ENCODE results near the gene GATAD1.
"Not testable (repeated sequence)": the region's sequence is repeated elsewhere in the genome, so short reads cannot be mapped to it uniquely, and the experiment has no call there.

The GATAD1 gene, protein sequence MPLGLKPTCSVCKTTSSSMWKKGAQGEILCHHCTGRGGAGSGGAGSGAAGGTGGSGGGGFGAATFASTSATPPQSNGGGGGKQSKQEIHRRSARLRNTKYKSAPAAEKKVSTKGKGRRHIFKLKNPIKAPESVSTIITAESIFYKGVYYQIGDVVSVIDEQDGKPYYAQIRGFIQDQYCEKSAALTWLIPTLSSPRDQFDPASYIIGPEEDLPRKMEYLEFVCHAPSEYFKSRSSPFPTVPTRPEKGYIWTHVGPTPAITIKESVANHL

DNA sequence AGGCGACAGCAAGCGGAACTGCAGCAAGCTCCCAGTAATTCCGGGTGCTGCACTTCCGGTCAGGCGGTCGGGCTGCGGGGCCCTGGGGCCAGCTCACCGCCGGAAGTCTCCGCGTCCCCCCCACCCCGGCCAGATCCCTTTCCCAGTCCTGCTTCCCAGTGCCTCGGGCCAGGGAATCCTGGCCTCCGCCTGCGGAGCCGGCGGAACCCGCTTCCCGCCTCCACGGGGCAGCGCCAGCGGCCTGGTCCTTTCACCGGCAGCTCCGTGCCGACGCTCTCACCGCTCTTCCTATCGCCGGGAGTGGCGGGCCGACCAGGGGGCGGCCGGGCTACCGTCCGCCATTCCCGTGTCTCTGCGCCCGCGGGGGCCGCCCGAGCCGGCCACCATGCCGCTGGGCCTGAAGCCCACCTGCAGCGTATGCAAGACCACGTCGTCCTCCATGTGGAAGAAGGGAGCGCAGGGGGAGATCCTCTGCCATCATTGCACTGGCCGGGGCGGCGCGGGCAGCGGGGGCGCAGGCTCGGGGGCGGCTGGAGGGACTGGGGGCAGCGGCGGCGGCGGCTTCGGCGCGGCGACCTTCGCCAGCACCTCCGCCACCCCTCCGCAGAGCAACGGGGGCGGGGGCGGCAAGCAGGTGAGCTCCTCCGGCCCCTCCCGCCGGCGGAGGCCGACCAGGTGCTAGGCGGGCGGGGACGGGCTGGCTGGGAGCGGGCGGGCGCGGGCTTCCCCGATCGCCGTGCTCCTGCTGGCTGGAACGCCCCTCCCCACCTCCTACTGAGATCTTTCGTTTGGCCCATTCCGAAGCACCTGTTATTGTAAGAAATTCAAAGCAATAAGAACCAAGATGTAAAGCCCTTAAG, at the start of gene GATAD1:
Gene GATAD1 (plus strand): TSS at position 138 of the 860 bp plus-strand sequence. CDS start 248 bp downstream, at position 386.
- peak; percentile 98 for DNase-seq

DNA sequence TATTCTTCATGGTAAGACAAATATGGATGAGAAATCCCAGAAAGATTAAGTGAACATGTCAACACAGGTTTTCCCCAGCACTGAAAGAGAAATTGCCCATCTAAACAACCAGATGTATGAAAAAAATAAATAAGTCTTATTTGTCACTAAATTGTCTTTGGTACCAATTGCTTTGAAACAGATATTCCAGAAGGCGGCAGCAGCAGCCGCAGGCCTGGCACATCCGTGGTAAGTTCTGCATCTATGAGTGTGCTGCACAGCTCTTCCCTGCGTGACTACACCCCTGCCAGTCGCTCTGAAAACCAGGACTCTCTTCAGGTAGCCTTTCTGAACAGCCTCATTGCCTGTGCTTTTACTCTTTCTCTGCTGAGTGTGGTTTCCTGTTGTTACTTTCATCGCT, 49.7 kb upstream of the GATAD1 start:
- no peak for DNase-seq

DNA sequence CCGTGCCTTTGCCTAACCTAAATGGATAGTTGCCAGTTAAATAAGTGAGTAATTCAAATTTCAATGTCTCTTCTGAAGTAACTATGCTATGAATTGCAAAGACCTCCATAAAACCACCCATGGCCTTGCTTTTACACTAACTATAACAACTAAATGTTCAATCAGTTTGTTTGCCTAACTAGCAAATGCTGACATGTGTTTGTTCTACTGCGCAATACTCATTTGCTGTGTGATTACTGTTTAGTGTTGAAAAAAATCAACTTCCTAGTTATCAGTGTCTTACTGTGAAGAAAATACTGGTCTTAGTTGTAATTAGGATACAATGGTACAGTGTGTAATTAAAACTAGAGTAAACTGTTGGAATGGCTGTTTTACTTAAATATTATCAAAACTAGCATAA, 47.3 kb upstream of the GATAD1 start:
- DNase-seq, result no peak

DNA sequence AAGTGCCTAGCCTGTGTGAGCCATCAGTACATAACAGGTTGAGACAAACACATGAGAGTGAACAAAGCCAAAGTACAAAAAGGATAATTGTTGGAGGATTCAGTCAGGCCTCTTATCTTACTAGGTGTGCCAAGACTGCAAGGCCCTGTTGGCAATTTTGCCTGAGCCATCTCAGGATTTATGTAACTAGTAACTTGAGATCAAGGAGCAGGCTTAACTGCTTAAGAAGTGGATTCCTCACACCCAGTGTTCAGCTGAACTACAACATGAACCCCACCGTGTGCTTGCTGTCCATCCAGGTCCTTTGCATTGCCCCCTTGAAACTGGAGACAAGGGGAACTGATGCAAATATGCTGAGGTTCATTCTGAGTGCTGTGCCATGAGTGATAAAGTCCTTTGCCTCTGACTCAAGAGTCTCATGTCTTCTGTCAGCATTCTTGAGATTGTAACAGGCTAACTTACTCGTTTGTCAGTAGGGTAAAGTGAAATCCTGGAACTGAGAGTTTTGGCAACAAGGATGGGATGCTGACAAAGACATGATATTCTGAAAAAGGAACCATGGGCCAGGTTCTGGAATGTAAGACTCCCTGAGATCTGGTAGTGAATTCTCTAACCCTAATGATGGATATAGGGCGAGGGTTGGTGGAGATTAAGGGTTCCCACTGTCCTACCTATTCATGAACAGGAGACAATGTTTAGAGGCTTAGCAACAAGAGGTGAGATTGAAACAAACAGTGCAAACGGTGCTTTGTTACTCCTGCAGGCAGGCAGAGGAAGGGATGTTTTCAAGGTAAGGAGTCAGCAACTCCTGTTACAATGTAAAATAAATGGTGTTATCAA, 44.1 kb upstream of the GATAD1 start:
- no peak for DNase-seq

DNA sequence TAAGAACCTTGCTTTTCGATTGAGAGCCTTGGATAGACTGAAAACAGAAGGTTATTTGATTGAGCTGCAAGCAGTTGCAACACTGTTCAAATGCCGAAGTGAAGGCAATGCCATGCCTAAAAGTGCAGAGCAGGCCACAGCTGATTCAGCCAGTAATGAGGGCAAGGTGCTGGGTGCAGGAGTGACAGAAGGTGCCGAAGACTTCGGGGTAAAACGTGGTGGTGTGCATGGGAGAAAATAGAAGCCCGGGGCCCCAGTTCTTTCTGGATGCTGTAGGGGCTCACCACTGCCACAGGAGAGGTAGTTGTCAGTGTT, 43.6 kb upstream of the GATAD1 start:
- DNase-seq, result no peak

DNA sequence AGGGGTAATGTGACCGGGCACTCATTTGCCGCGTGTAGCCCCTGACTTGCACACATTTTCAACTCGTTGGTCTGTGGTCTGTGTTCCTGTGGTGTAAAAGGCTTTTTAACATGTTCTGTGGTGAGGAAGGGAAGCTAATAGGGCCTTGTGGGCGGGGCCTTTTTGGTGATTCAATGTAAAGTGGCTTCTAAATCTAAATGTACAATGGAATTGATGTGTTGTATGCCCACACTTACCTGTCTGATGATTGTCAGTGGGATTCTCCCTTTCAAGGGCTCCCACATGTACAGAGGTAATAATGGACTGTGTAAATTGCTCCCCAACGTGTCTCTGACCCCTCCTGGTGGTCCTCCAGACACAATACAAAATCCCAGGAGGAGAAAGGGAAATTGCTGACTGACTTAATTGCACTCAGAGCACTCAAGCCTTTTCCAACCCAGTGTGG, 43.1 kb upstream of the GATAD1 start:
- DNase-seq, result no peak

DNA sequence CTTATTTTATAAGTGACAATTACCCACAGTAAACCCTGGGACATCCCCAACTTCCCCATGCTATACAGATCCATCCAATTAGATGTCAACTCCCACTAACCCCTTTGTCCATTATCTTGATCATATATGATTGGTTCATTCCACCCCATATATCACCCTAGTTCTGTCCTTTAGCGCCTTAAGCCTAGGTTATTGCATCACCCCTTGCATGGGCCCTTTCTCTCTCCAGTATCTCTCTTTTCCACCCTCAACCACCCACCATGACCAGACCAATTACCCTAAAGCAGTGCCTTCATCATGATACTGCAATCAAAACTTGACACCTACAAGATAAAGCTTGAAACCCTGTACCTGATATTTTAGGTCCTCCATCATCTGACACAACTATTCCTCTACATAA, 37.9 kb upstream of the GATAD1 start:
- no peak for DNase-seq

DNA sequence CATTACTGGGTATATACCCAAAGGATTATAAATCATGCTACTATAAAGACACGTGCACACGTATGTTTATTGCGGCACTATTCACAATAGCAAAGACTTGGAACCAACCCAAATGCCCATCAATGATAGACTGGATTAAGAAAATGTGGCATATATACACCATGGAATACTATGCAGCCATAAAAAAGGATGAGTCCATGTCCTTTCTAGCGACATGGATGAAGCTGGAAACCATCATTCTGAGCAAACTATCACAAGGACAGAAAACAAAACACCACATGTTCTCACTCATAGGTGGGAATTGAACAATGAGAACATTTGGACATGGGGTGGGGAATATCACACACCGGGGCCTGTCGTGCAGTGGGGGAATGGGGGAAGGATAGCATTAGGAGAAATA, 37.1 kb upstream of the GATAD1 start:
- DNase-seq, result not testable (repeated sequence)

DNA sequence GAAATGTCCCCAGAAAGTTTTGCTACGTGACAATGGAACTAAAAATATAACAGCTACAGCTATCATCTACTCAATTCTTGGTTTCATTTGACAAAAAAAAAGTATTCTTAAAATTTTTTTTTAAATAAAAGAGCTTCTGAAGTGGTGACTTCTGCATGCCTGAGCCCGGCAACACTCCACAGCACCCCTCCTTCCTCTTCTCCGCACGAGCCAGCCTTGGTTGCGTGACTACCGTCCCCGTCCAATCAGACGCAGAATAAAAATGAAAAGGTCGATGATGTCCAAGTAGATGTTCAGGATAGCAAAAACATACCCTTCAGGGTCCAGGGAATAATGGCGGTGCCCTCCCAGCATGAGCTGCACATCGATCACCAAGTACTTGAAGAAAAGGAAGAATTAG, 34.5 kb upstream of the GATAD1 start:
- no peak for DNase-seq

DNA sequence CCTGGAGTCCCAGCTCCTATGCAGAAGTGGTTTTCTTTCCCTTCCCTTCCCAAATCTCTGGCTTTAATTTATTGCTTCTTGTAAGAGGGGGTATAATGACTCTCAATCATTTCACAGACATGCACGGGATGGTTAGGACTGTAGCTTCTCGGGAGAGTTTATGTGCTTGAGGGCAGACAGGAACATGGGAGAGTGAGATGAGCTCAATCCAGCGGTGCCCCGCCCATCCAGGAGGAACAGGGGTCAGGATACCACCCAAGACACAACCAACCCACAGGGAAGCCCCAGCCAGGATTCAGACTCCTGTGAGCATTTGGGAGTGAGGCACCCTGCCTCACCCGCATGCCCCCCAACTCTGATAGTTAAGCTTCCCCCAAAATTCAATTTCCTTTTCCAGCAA, 33.7 kb upstream of the GATAD1 start:
- DNase-seq, result no peak

DNA sequence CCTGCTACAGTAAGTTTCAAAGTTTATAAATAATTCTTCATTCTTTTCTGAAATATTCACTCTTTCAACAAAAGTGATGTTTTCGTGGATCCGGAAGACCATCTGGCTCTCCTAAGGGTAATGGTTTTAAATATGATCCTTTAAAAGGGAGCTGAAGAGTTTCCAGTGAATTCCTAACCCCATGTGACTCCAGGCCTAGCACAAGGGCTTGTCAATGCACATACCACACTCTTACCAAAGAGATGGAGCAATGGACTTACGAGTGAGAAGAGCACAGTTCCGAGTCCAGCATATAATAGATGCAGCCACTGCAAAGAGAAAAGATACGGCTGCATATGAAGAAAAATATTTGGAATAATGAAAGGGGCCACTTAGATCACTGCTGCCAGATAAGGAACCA, 32.1 kb upstream of the GATAD1 start:
- no peak for DNase-seq

DNA sequence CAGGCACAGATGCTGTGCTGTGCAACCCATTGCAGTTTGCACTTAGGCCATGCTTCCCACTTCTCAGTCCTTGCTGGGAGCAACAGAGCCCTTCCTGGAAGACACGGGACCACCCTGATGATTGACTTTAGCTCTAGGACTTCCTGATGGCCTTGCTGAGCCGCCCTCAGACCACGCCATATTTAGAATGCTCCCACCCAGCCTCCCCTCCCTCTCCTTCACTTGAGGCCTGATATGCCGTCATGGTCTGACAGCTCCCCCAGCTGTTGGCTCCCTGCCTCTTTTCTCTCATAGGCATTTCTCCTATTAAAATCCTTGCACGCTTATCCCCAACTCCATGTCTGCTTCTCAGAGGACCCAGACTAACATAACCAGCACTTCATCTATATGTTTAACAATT, 29.4 kb upstream of the GATAD1 start:
- no peak for DNase-seq

DNA sequence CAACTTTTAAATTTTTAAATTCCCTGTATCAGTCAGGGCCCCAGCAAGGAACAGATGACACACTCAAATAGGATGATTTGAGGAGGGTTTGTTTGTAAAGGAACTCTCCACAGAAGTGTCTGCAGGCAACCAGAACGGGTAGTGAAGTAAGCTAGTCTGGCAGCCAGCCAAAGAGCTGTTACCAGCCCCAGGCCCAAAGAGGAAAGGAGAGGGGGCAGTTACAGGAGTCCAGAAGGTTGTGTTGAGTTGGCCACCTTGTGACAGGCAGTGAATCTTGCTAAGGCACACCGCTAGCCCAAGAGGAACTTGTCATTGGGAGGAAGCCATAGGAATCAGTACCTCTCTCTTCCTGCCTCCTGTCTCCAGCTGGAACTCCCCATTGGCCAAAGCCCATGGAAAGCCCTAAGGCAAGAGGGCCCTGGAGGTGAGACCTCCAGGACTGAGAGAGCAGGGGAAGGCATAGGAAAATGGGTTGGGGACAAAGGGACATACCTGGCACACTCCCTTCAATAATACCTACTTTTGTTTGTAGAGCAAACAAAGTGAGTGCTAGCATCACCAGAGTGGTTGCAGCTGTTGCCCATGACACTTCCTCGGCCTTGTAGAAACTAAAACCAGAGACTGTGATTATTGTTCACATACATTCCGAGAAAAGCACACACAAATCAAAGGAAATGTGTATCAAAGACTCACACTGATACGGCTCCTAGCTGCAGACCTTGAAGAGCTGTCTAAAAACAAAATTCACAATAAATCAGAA, 25.4 kb upstream of the GATAD1 start:
- no peak for DNase-seq

DNA sequence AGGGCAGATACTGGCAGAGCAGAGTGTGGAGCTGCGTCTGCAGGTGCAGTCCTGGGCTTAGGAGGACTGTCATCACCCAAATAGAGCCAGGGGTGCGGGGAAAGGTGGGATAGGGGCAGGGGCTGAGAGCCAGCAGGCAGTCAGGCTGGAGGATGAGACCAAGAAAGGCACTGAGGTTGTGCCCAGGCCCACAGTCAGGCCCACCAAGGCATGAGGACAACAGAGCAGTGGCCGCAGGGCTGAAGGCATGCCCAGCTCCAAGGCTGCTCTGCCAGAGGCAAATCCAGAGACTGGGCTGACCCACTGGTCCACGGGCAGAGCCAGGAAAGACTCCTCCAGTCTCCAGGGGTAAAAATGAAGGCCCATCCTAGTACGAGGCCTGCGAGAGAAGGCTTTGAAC, 24.4 kb upstream of the GATAD1 start:
- DNase-seq, result no peak

DNA sequence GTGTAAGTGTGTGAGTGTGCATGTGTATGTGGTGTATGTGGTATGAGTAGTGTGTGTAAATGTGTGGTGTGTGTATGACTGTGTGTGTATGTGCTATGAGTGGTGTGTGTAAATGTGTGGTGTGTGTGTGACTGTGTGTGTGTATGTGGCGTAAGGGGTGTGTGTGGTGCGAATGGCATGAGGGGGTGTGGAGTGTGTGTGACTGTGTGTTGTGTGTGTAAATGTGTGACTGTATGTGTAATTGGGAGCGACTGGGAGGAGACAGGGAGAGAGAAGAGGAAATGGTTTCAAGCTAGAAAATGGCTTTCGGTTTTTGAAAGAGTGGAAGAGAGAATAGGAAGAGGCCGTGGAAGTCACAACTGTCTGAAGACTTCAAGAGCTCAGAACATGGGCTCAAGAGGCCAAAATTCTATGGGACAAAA, 23.6 kb upstream of the GATAD1 start:
- no peak for DNase-seq

DNA sequence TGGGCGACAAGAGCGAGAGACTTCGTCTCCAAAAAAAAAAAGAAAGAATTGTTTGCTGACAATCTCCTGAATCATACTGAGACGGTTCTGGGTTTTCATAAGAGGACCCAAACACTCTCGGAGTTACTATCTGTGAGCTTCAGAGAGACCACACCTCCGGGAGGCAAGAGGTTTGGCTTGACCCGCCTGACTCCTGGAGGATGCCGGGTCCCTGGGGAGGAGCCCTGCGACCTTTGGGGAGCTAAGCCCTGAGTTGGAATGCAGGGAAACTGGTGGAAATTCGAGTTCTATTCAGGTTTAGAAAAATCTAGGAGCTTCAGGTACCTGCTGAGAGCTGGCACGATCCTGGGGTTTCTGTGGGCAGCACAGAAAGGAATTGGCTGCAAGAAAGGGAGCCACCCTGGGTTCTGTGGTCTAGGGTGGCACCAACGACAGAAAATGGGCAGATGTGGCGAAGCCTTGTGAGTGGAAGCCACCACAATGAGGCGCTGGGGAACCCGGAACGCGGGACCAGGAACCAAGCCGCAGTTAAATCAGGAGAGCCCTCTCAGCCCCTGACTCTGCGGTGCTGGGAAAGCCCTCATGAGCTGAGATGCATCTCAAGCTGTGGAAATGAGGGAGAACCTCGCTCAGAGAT, 21.9 kb upstream of the GATAD1 start:
- no peak for DNase-seq

DNA sequence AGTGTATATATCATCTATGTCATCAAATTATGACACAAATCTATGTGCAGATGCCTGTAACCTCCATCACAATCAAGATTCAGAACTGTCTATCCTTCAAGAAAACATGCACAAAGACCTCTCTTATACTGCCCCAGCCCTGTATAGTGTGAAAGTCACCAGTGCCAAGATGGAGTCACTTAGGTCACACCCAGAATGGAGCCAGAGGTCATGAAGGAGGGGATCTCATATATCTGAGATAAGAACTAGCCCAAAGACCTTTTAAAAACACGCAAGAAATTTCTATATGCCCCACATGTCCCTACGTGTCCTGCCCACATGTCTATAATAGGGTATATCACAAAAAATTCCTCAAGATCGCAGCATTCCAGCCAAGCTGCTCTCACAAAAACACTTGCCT, 20.1 kb upstream of the GATAD1 start:
- no peak for DNase-seq

DNA sequence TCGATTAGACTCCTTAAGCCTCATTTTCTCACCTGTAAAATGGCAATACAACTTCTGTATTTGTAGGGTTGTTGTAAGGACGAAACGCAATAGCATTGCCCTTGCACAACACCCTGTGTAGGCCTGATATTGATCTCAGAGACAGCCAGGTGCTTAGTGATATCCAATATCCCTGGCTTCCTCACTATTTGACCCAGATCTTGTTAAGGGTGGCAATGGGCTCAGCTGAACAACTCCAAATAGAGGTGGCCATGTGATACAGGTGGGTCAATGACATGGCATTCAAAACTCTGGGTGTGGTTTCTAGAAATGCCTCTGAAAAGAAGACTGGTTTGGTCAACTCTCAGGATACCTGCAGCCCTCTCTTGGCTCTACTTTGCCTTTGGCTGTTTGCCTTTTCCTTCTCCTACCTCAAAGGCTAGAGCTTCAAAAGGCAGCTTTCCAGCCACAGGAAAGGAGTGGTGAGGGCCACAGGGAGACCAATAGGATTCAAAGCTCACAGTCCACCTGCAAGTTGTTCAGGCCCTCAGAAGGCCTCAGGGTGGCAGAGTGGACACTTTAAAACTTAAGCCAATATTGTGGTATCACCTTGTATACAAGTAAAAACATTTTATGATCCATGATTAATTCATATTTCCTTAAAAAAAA, 14.9 kb upstream of the GATAD1 start:
- DNase-seq, result no peak

DNA sequence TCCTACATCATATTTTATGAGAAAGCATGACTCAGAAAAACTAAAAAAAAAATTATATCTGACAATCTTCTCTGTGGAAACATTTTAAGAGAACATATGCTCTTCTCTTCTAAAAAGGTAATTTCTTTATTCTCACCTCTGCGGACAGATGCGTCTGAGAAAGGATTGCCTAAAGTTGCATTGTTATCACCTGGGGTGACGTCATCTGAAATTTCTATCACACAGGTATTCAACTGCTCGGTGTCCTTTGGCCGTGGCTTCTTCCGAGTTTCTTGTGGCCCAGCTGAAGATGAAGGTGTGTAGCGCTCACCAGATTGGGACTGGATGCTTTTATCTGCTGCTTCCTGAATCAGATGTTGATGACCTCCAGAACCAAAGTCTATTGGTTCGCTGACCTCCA, 14.3 kb upstream of the GATAD1 start:
- no peak for DNase-seq

DNA sequence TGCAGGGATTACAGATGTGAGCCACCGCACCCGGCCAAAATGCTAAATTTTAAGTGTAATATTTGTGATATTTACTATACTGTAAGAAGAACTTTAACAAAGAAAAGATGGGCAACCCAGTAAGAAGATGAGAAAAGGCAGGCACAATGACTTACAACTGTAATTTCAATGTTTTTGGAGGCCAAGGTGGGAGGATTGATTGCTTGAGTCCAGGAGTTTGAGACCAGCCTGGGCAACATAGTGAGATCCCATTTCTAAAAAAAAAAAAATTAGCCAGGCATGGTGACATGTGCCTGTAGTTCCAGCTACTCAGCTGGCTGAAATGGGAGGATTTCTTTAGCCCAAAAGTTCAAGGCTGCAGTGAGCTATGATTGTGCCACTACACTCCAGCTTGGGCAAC, 11.7 kb upstream of the GATAD1 start:
- no peak for DNase-seq

DNA sequence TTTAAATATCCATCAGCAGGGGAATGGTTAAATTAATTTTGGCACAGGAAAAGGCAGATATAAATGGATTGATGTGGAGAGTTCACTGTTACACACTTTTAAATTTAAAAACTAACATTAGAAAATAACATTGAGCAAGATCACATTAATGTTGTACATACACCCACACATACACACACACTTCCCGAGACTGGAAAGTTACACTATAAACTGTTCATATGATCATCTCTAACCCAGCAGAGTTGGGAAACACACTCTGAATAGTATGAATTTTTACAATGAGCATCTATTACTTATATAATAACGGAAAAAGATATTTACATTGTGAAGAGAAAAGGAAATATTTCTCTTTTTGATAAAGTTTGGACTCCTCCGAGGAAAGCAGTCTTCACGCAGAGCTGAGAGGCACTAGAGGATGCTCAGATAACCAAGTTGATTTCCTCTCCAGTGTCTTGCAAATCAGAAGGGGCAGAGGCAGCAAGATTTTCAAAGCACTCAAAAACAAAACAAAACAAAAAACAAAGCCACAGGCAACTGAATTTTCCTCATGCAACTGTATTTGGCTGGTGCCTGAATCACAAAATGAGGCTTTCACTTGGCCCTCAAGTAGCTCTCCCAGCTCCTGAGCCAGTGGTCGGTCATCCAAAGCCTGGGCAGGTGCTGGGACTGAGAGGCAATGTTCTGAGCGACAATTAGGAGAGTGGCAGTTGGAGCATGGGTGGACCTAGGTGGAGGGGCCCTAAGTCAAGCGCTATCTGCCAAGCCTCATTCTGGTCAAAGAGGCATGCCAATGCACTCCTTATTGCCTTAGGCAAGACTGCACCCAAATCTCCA, 10.5 kb upstream of the GATAD1 start:
- DNase-seq, result no peak

Data from retina (tissue), 1 donor.